ENCODE results near the gene PYDC1.
A peak's percentile ranks its signal among the peaks of the same experiment; 100 is the strongest.
"Not testable (repeated sequence)": the region's sequence is repeated elsewhere in the genome, so short reads cannot be mapped to it uniquely, and the experiment has no call there.

PYDC1 gene

DNA sequence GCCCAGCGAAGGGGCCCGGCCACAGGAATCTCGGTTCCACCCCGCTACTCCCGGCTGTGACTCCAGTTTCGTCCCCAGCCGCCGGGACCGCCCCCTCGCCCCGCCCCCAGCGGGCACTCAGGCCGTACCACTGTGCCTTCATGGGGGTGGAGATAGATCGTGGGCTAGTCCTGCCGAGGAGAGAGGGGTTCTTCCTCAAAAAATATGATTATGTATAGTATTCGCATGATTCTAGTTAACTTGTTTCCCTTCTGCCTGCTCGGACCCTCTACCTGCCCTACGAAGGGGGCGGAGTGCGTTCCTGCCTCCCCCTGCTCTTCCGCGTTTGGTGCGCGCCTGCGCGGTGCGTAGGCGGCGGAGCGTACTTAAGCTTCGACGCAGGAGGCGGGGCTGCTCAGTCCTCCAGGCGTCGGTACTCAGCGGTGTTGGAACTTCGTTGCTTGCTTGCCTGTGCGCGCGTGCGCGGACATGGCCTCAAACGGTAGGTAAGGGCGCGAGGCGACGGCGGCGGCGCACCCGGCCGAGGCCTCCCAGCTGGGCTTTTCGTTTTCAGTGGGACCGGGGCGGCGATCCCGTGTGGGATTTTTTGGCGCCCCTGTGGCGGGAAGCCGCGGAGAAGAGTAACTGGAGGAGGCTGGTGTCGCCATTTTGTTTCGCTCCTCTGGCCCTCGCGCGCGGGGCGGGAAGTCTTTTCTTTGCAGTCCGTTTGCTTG is 37.0 kb downstream of the PYDC1 start, which contains the start of gene FUS:
FUS (plus strand) TSS at position 393 of the 713 bp plus-strand sequence; CDS start at position 469, 76 bp downstream.
- peak; percentile 80 for DNase-seq (ENCODE audit: low read depth, low spot score)

DNA sequence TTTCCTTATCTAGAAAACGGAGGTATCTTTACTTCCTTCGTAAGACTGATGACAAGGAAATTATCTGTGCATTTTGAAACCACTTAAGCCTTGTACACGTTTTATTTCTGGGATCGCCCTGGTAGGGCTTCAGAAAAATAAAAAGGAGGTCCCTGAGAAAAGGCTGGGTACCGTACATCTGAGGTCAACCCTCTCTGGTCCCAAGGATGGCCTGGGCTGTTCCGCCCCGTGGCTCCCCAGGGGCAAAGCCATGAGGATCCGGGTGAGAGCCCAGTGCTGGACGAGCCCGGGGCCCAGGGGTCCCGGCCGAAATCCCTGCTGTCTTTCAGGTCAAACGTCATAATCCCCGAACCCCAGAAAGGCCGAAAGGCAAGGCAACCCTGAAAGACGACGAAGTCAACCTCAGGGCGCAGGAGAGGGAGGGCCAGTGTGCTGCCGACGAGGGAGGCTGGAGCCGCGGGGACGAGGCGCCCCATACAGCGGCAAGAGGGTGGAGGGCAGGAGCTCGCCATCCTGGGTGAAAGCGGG is 37.7 kb downstream of the PYDC1 start:
- DNase-seq (ENCODE audit: low read depth, low spot score): no peak

DNA sequence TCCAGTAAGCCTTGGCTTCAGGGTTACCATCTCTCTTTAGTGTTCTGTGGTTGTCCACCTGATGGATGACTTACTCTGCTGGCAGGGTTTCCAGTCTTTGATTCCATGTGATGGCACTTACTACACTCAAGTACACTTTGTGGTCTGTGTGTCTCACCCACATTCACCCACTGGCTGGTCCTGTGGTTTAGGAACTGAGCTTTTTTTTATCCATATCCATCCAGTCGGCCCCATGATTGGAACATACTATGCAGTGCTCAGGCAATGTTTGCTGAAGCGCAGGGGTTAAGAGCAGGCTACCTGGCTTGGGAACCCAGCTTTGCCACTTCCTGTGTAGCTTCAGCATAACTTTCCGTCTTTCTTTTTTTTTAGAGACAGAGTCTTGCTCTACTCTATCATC is 39.8 kb downstream of the PYDC1 start:
- DNase-seq (ENCODE audit: low read depth, low spot score): no peak

GRCh38 chr16:31170048-31170447 is 46.9 kb downstream of the PYDC1 start:
- DNase-seq (ENCODE audit: low read depth, low spot score): not testable (repeated sequence)

- DNase-seq (ENCODE audit: low read depth, low spot score): no peak
Observed at GRCh38 chr16:31168848-31169247, 48.1 kb downstream of the PYDC1 start.

DNA sequence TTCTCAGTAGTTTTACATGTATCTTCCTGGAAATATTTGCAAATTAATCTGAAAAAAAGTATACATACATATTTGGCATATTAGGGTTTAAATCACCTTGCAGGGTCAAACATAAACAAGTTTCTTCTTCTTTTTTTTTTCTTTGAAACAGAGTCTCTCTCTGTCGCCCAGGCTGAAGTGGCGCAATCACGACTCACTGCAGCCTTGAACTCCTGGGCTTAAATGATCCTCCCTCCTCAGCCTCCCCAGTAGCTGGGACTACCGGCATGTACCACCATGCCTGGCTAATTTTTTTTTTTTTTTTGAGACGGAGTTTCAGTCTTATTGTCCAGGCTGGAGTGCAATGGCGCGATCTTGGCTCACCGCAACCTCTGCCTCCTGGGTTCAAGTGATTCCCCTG is 49.6 kb downstream of the PYDC1 start:
- DNase-seq (ENCODE audit: low read depth, low spot score): no peak
